ENCODE results near the gene SZT2. TPM values are rescaled to one million over a fixed set of nuclear protein-coding genes. Genes with fewer than 3 reads are reported as not detected.

Gene SZT2
- total and polyA plus RNA-seq, 2 of the 4 experiments (the other 2 are of a cell fraction): 9.5 to 14.3 TPM

GRCh38 chr1:43363283-43363934 is 26.3 kb upstream of the SZT2 start:
- no peak overlapping the region for H2AFZ ChIP-seq (replicated peaks; ENCODE audit: low read length, poor library complexity)
- DNase-seq (no peak), ATAC-seq (ENCODE audit: low read depth) (no peak)
- intact Hi-C loops (cut with micrococcal nuclease): no loop called here
- no peak overlapping the region for H3K4me2 ChIP-seq (ENCODE audit: low read depth, low read length)
- no peak overlapping the region for H3K23ac ChIP-seq (ENCODE audit: low read depth, low read length)
- H3K27me3 ChIP-seq (ENCODE audit: control insufficient read depth, insufficient read depth, low read length): no peaks in the 10 kb centered on the region
- H3K9me3 ChIP-seq (ENCODE audit: control insufficient read depth, insufficient read depth, low read length): no peaks in the 10 kb centered on the region
- H2BK20ac ChIP-seq (ENCODE audit: low read depth, low read length): no peak overlapping the region
- no TSS peak for BruUV-seq (replicated peaks)
- peaks cover 19% of the 10 kb centered on the region; the same call in 1 of the 2 replicates for H3K9me1 ChIP-seq (ENCODE audit: insufficient read depth, low read length)
- H3K27ac ChIP-seq (ENCODE audit: insufficient read depth, low read length): no peak overlapping the region
- no peak overlapping the region for H3K56ac ChIP-seq (ENCODE audit: extremely low read depth, insufficient read depth, low read length)
- no peak overlapping the region for H4K91ac ChIP-seq (ENCODE audit: insufficient read depth, low read depth, low read length)
- H3K79me1 ChIP-seq (ENCODE audit: low read depth in 1 of 2, low read length in 2 of 2): peaks cover 19 to 71% of the 10 kb centered on the region in 2 experiments; a peak in 3 of 4 replicates
- CTCF ChIA-PET: no interaction called here
- peaks cover 11% of the 10 kb centered on the region for H3K4me1 ChIP-seq (ENCODE audit: control insufficient read depth, insufficient read depth, low read length)
- no peak for TF ChIP-seq CTCF (conservative IDR thresholded peaks at IDR 0.05; ENCODE audit: low read depth, low read length)
- no peak for TF ChIP-seq CEBPB (IDR thresholded peaks at IDR 0.05; ENCODE audit: low read depth, low read length)
- no peak for TF ChIP-seq MAZ (IDR thresholded peaks at IDR 0.05; ENCODE audit: borderline replicate concordance, low read depth, low read length)
- TF ChIP-seq USF2 (IDR thresholded peaks at IDR 0.05; ENCODE audit: low read depth, low read length): no peak
- TF ChIP-seq SMC3 (IDR thresholded peaks at IDR 0.05; ENCODE audit: low read depth, low read length): no peak
- H3K36me3 ChIP-seq (ENCODE audit: control insufficient read depth, insufficient read depth, low read length): peaks cover 47% of the 10 kb centered on the region
- no peak overlapping the region for H2BK15ac ChIP-seq (ENCODE audit: low read depth, low read length)
- H2AK9ac ChIP-seq (replicated peaks; ENCODE audit: low read depth, low read length, poor library complexity): no peak overlapping the region
- no peak overlapping the region for H4K5ac ChIP-seq (ENCODE audit: low read depth, low read length)
- dilution Hi-C loops (cut with HindIII; ENCODE audit: low sequenced_read_pairs, unreplicated experiment): no loop called here
- no peak overlapping the region for H2BK5ac ChIP-seq (ENCODE audit: low read depth, low read length, poor library complexity, severe bottlenecking)
- no peak overlapping the region for H2BK120ac ChIP-seq (ENCODE audit: low read depth, low read length)
- H4K20me1 ChIP-seq (ENCODE audit: insufficient read depth, low read length): peaks cover 33% of the 10 kb centered on the region
- no peak overlapping the region for H3K4me3 ChIP-seq (ENCODE audit: insufficient read depth, low read depth, low read length)
- H4K8ac ChIP-seq (ENCODE audit: low read depth in 2 of 2, low read length in 2 of 2): no peak overlapping the region
- H3K18ac ChIP-seq (ENCODE audit: low read depth, low read length): no peak overlapping the region
- H3K9ac ChIP-seq (ENCODE audit: low read depth, low read length): no peak overlapping the region
- in situ Hi-C loops (cut with MboI; ENCODE audit: low sequenced_read_pairs): no loop called here
- H2AK5ac ChIP-seq (ENCODE audit: low read depth, low read length): no peak overlapping the region
- H3K14ac ChIP-seq (replicated peaks; ENCODE audit: low read depth, low read length): no peak overlapping the region
- WGBS, 2 experiments (ENCODE audit: extremely low coverage in 2 of 2, insufficient read length in 1 of 2): 90% methylated on average over 2 of the region's 9 CpGs; no CpG with 5 or more reads in 1 of the 2 experiments
- H3K4ac ChIP-seq (ENCODE audit: low read depth, low read length): no peak overlapping the region
- POLR2A ChIA-PET (ENCODE audit: unreplicated experiment): no interaction called here
